ENCODE data around the gene ZNF32. TPM values are rescaled to one million over a fixed set of nuclear protein-coding genes. Genes with fewer than 3 reads are reported as not detected.

The ZNF32 gene
- total RNA-seq, 8 experiments from 2014 or later, result 29.8 to 49.5 (median 38.2) TPM

Other genes with a start within 250 kb of the ZNF32 start
- gene HNRNPF, start 239.7 kb downstream of the ZNF32 start, total RNA-seq, result 100 to 1,000 TPM in 5 of 8 experiments, 10 to 100 TPM in 3; 60.5 to 204 (median 122) TPM
- gene ZNF487, start 211.8 kb downstream of the ZNF32 start, total RNA-seq, result 10 to 100 TPM in 1 of 8 experiments, 1 to 10 TPM in 7; 2.5 to 34.0 (median 3.8) TPM
- 10 to 100 TPM in 1 of 8 experiments, 1 to 10 TPM in 7; 3.3 to 13.2 (median 6.3) TPM for gene ZNF239, start 74.3 kb downstream of the ZNF32 start, total RNA-seq
- gene ZNF485, start 42.4 kb downstream of the ZNF32 start, total RNA-seq, result 1 to 10 TPM; 3.0 to 7.5 (median 5.7) TPM

Data from motor neuron (in vitro differentiated cells).